Sciatic nerve (tissue), 2 donors: ENCODE measurements around the gene AGT. TPM values are rescaled to one million over a fixed set of nuclear protein-coding genes. Genes with fewer than 3 reads are reported as not detected.
"Not testable (repeated sequence)": the region's sequence is repeated elsewhere in the genome, so short reads cannot be mapped to it uniquely, and the experiment has no call there.

ENCODE experiments used
- ATAC-seq: fragments of 200-7000 bp; cut with Tn5 transposase; one replicate; pipeline ENCODE4 v1.9.1; 2020; ENCODE audit warnings: mild to moderate bottlenecking, moderate library complexity
- DNase-seq: peaks from one replicate; pipeline ENCODE4 v3.0.0-alpha.2; 2020; ENCODE audit warnings: low spot score
- intact Hi-C: fragments of 100-400 bp; cut with DNase I; formaldehyde crosslinking; loops from one replicate; pipeline ENCODE4 v1.14.2; 2022
- total RNA-seq: library from RNA; stranded (reverse); fragmentation: NEBNext Ultra II Directional; extraction: Animal tissue kit (Norgen Biotek cat#: 25700); gene quantifications from one replicate; pipeline ENCODE4 v1.2.1, GENCODE V29; 2021
- donor health status: DM: no; HTN: no; CAD: no.
- donor health status: DM: no; HTN: no; CAD: no.

The AGT gene
- total RNA-seq, 1 donor from 2014 or later: 13.0 TPM

DNA sequence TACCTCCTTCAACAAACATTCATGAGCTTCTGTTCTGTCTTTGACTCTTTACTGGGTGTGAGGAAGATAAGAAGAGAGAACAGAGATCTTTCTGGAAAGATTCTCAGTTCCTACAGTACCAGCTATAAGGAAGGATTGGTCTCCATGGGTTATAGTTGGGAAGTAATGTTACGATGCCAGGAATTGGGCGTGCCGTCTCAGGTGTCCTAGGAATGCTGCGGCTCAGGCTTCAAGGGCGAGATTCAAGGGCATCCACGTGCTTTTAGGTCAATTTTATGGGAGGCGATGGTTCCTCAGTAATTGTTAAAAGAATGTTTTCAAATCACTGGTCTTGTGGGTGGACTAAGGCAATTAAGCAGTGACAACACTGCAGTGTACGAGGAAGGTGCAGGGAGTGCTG, 44.4 kb downstream of the AGT start:
- no peak for ATAC-seq

DNA sequence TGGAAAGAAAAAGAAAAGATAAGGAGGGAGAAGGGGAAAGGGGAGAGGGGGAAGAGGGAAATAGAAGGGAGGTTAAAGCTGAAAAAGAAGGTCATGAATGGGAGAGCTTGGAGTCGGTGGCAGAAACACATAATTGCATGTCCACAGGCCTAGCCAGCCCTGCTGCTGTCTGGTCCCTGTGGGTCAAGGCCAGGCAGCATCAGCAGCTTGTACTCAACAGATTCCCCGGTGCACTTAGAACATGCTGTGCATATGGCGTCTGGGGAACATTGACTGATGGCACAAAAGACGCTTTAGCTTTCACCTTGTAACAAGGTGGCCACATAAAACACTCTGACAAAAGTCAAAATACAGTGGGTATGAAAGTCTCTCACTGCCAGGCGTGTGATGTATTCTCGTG, 45.7 kb downstream of the AGT start:
- intact Hi-C loops: no loop called here
- ATAC-seq (no peak), DNase-seq (no peak)

More for the DNA sequence above, 44.4 kb downstream of the AGT start:
- intact Hi-C loops: no loop called here
- no peak for DNase-seq

DNA sequence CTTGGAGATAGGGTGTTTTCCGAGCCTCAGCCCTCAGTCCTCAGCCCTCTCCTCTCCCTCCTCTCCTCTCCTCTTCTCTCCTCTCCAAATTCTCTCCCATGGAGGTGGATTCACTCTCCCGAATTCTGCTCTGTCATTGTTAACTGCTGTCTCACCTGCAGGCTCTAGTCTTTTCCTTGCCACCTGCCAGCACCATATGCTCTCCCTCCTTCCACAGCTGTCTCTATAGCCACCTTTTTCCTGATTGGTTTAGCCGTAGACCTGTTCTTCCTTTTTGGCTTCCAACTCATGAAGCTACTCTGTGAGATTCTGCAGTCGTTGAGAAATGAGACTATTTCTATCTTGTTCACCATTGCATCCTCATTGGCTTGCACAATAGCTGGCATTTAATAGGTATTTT, 51.9 kb downstream of the AGT start:
- ATAC-seq: no peak
- intact Hi-C loops: no loop called here
- no peak for DNase-seq

DNA sequence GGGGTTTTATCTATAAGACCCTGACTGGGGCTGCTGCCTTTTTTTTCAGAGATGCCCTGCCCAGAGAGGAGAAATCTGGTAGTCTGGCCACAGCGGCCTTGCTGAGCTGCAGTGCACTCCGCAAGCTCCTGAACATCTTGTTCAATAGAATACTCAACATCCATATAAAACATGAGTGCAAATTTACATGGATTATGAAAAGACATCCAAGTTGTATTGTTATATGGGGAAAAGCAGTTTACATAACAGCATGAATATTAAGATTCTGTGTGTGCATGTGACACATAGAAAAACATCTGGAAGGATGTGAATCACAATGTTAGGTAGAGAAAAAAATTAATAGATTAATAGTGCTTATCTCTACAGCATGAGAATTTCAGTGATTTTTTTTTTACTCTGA, 55.2 kb downstream of the AGT start:
- intact Hi-C loops: no loop called here
- ATAC-seq (no peak), DNase-seq (no peak)

DNA sequence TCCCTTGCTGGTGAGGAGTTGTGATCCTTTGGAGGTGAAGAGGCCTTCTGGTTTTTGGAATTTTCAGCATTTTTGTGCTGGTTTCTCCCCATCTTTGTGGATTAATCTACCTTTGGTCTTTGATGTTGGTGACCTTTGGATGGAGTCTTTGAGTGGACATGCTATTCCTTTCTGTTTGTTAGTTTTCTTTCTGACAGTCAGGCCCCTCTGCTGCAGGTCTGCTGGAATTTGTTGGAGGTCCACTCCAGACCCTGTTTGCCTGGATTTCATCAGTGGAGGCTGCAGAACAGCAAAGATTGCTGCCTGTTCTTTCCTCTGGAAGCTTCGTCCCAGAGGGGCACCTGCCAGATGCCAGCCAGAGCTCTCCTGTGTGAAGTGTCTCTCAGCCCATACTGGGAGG, 55.8 kb downstream of the AGT start:
- DNase-seq, ATAC-seq, intact Hi-C loops: not testable (repeated sequence)

DNA sequence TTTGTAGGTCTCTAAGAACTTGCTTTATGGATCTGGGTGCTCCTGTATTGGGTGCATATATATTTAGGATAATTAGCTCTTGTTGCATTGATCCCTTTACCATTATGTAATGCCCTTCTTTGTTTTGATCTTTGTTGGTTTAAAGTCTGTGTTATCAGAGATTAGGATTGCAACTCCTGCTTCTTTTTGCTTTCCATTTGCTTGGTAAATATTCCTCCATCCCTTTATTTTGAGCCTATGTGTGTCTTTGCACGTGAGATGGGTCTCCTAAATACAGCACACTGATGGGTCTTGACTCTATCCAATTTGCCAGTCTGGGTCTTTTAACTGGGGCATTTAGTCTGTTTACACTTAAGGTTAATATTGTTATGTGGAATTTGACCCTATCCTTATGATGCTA, 57.2 kb downstream of the AGT start:
- ATAC-seq, intact Hi-C loops, DNase-seq: not testable (repeated sequence)

Other genes with a start within 250 kb of the AGT start
- gene COG2, start 71.6 kb downstream of the AGT start, total RNA-seq: 21.2 TPM
- 0.13 TPM for gene CAPN9, start 33.3 kb upstream of the AGT start, total RNA-seq
- gene C1orf198, start 154.4 kb upstream of the AGT start, total RNA-seq: 121 TPM